ENCODE data around the gene HACE1. TPM values are rescaled to one million over a fixed set of nuclear protein-coding genes. Genes with fewer than 3 reads are reported as not detected.

HACE1 gene
- total RNA-seq, 2 experiments from 2014 or later = 7.4 to 8.2 TPM

DNA sequence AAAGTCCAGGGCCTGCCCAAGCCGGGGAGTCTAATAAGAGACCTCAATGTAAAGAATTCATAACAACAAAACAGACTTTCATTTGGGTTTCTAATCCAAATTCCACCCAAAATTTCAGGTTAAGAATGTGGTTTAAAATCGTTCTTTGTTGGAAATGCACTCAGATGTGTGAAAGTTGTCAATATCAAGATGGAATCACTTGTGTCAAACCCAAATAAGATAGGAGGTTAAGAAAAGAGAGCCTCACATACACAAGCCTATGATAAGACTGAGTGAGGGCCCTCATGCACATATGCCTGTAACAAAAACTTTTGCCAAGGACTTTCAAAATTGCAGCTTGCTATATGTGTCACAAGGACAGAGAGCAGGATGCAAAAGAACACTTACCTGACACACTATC is 145.7 kb downstream of the HACE1 start:
- ChIA-PET CTCF (interaction anchor here (1.2 kb wide), 1 partner anchor 30 kb away, joined by 3 read pairs; no protein-coding TSS in a partner anchor), POLR2A (no interaction called here)
- H3K27ac Mint-ChIP-seq = no peak overlapping the region

DNA sequence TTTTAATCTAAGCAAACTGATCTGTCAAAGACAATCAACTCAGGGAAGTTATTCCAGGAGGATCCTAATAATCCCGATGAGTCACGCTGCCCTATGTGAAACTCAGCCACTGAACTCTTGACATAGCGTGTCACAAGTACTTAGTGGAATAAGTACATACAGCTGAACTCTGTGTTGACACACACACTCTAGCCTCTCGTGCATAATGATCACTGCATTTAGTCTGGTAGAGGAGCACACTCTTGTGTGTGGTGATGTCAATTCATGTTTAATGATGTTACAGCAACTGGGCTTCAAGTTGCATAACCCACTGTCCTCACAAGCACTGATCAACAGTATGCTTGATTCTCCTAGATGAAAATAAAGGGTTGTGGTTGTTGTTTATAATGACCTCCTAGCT is 148.3 kb downstream of the HACE1 start:
- Histone ChIP-seq H3K4me1 (ENCODE audit: insufficient read depth, low read length) (no peaks in the 10 kb centered on the region), H3K27me3 (ENCODE audit: control insufficient read depth in 1 of 2, insufficient read depth in 2 of 2, low read length in 2 of 2) (no peaks in the 10 kb centered on the region), H3K36me3 (ENCODE audit: insufficient read depth, low read length) (no peaks in the 10 kb centered on the region), H3K4me3 (ENCODE audit: low read length) (no peak overlapping the region), H3K27ac (ENCODE audit: low read depth in 1 of 2, low read length in 2 of 2) (no peak overlapping the region), H3K9me3 (ENCODE audit: control insufficient read depth in 1 of 2, insufficient read depth in 1 of 2, low read length in 2 of 2) (no peaks in the 10 kb centered on the region)
- peaks cover 3% of the 10 kb centered on the region for H3K4me1 Mint-ChIP-seq (ENCODE audit: low read depth)
- intact Hi-C loops (cut with DNase I, micrococcal nuclease) = no loop called here
- CTCF ChIA-PET = no interaction called here
- POLR2A ChIA-PET = no interaction called here
- ATAC-seq (ENCODE audit: poor library complexity) (no peak), DNase-seq (no peak)
- no peaks in the 10 kb centered on the region for H3K36me3 Mint-ChIP-seq (ENCODE audit: low read depth)
- no peak overlapping the region for H3K4me3 Mint-ChIP-seq
- H3K27ac Mint-ChIP-seq = no peak overlapping the region
- no peaks in the 10 kb centered on the region for H3K27me3 Mint-ChIP-seq
- H3K9me3 Mint-ChIP-seq = peaks cover 10% of the 10 kb centered on the region
- TF ChIP-seq, protein P1, sequence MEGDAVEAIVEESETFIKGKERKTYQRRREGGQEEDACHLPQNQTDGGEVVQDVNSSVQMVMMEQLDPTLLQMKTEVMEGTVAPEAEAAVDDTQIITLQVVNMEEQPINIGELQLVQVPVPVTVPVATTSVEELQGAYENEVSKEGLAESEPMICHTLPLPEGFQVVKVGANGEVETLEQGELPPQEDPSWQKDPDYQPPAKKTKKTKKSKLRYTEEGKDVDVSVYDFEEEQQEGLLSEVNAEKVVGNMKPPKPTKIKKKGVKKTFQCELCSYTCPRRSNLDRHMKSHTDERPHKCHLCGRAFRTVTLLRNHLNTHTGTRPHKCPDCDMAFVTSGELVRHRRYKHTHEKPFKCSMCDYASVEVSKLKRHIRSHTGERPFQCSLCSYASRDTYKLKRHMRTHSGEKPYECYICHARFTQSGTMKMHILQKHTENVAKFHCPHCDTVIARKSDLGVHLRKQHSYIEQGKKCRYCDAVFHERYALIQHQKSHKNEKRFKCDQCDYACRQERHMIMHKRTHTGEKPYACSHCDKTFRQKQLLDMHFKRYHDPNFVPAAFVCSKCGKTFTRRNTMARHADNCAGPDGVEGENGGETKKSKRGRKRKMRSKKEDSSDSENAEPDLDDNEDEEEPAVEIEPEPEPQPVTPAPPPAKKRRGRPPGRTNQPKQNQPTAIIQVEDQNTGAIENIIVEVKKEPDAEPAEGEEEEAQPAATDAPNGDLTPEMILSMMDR (IDR thresholded peaks at IDR 0.05) = no peak

More for the DNA sequence above, 145.7 kb downstream of the HACE1 start:
- Histone ChIP-seq H3K27me3 (ENCODE audit: control insufficient read depth in 1 of 2, insufficient read depth in 2 of 2, low read length in 2 of 2) (no peaks in the 10 kb centered on the region), H3K27ac (ENCODE audit: low read depth in 1 of 2, low read length in 2 of 2) (no peak overlapping the region), H3K36me3 (ENCODE audit: insufficient read depth, low read length) (no peaks in the 10 kb centered on the region), H3K9me3 (ENCODE audit: control insufficient read depth in 1 of 2, insufficient read depth in 1 of 2, low read length in 2 of 2) (no peaks in the 10 kb centered on the region), H3K4me1 (ENCODE audit: insufficient read depth, low read length) (no peaks in the 10 kb centered on the region), H3K4me3 (ENCODE audit: low read length) (no peak overlapping the region)
- DNase-seq = no peak
- H3K36me3 Mint-ChIP-seq (ENCODE audit: low read depth) = no peaks in the 10 kb centered on the region
- intact Hi-C loops (cut with DNase I, micrococcal nuclease) = no loop called here
- TF ChIP-seq, protein P1 (IDR thresholded peaks at IDR 0.05) = no peak
- H3K9me3 Mint-ChIP-seq = peaks cover 7% of the 10 kb centered on the region
- no peak overlapping the region for H3K4me3 Mint-ChIP-seq
- H3K4me1 Mint-ChIP-seq (ENCODE audit: low read depth) = no peaks in the 10 kb centered on the region
- no peaks in the 10 kb centered on the region for H3K27me3 Mint-ChIP-seq
- ATAC-seq (ENCODE audit: poor library complexity) = no peak

DNA sequence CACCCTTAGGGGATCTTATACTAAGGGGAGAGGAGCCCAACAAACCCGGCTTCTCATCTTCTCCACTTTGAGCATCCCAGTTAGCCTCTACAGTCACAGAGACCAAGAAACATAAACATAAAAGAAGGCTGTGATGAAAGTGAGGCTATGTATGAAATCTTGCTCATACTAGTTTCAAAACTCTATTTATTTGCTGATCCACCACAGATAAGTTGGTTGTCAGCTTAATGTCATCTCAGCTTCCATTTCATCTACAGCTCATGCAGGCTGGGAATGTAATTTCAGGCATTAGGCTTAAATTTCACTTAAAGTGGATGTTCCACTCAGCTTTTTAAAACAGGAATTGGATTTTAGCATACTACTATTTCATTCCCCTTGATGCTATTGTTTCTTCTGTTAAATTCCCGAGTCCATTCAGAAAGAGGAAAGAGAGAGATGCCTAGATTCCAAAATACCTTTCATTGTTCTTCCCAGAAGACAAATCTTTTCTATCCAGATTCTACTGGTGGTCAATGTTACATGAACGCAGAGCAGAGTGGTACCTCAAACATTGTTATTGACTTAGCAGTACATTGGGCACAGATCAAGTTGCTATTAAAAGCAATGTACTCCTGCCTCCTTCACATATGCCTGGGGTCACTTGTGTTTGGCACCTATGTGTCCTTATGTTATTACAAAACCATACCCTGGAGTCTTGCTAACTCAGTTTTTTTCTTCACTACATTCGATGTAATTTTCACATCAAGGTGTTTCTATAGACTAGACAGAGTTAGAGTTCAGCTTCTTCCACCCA is 149.0 kb downstream of the HACE1 start:
- Mint-ChIP-seq H3K4me1 (ENCODE audit: low read depth) (peaks cover 8% of the 10 kb centered on the region), H3K36me3 (ENCODE audit: low read depth) (no peaks in the 10 kb centered on the region), H3K4me3 (no peak overlapping the region), H3K27me3 (no peaks in the 10 kb centered on the region), H3K9me3 (peaks cover 10% of the 10 kb centered on the region), H3K27ac (no peak overlapping the region)
- Histone ChIP-seq H3K27ac (ENCODE audit: low read depth in 1 of 2, low read length in 2 of 2) (no peak overlapping the region), H3K9me3 (ENCODE audit: control insufficient read depth in 1 of 2, insufficient read depth in 1 of 2, low read length in 2 of 2) (no peaks in the 10 kb centered on the region), H3K4me1 (ENCODE audit: insufficient read depth, low read length) (no peaks in the 10 kb centered on the region), H3K36me3 (ENCODE audit: insufficient read depth, low read length) (no peaks in the 10 kb centered on the region), H3K4me3 (ENCODE audit: low read length) (no peak overlapping the region), H3K27me3 (ENCODE audit: control insufficient read depth in 1 of 2, insufficient read depth in 2 of 2, low read length in 2 of 2) (no peaks in the 10 kb centered on the region)
- ATAC-seq (ENCODE audit: poor library complexity) = no peak
- TF ChIP-seq, protein P1 (IDR thresholded peaks at IDR 0.05) = no peak
- ChIA-PET CTCF (no interaction called here), POLR2A (no interaction called here)
- no peak for DNase-seq
- intact Hi-C loops (cut with DNase I, micrococcal nuclease) = no loop called here
